Activated naive CD4-positive, alpha-beta T cell treated with anti-CD3 and anti-CD28 coated beads, Interleukin-2, amount 50 U/mL, for 24 hours (primary cell): ENCODE results near the gene OTUD1.

Experiments used
- H3K27ac Mint-ChIP-seq: one replicate; pipeline ENCODE4 v1.8.0; 2021; ENCODE audit warnings: mild to moderate bottlenecking, mixed read lengths
- H3K27me3 Mint-ChIP-seq: one replicate; pipeline ENCODE4 v1.8.0; 2021; ENCODE audit warnings: mixed read lengths
- H3K36me3 Mint-ChIP-seq: one replicate; pipeline ENCODE4 v1.8.0; 2021; ENCODE audit warnings: mixed read lengths
- H3K4me1 Mint-ChIP-seq: one replicate; pipeline ENCODE4 v1.8.0; 2021; ENCODE audit warnings: mixed read lengths
- H3K4me3 Mint-ChIP-seq: one replicate; pipeline ENCODE4 v1.8.0; 2021; ENCODE audit warnings: mild to moderate bottlenecking, mixed read lengths
- H3K9me3 Mint-ChIP-seq: one replicate; pipeline ENCODE4 v1.8.0; 2021; ENCODE audit warnings: mixed read lengths

Gene OTUD1

GRCh38 chr10:23413629-23414089, 25.2 kb upstream of the OTUD1 start:
- Mint-ChIP-seq H3K36me3 (no peaks in the 10 kb centered on the region), H3K27ac (no peak overlapping the region), H3K4me3 (no peak overlapping the region)

DNA sequence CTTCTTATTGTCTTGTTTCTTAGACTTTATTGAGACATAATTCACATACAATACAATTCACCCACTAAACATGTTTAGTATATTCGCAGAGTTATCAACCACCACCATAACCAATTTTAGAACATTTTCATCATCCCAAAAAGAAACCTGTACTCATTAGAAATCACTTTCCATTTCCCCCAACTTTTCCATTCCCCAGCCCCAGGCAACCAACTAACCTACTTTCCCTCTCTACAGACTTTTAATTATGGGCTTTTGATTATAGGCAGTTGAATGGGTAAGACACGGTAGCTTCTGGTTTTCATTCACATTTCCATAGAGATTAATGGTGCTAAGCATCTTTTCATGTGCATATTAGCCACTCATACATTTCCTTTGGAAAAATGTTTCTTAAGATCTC, 24.2 kb upstream of the OTUD1 start:
- H3K27me3 Mint-ChIP-seq = no peaks in the 10 kb centered on the region
- peaks cover 15% of the 10 kb centered on the region for H3K4me1 Mint-ChIP-seq
- H3K36me3 Mint-ChIP-seq = no peaks in the 10 kb centered on the region
- H3K4me3 Mint-ChIP-seq = no peak overlapping the region
- no peaks in the 10 kb centered on the region for H3K9me3 Mint-ChIP-seq
- no peak overlapping the region for H3K27ac Mint-ChIP-seq

More at GRCh38 chr10:23413629-23414089, 25.2 kb upstream of the OTUD1 start:
- Mint-ChIP-seq H3K4me1 (peaks cover 15% of the 10 kb centered on the region), H3K9me3 (no peaks in the 10 kb centered on the region), H3K27me3 (no peaks in the 10 kb centered on the region)

- no peak overlapping the region for H3K27ac Mint-ChIP-seq
- no peak overlapping the region for H3K4me3 Mint-ChIP-seq
- no peaks in the 10 kb centered on the region for H3K27me3 Mint-ChIP-seq
- H3K36me3 Mint-ChIP-seq = no peaks in the 10 kb centered on the region
- no peaks in the 10 kb centered on the region for H3K9me3 Mint-ChIP-seq
- peaks cover 11% of the 10 kb centered on the region for H3K4me1 Mint-ChIP-seq
These were observed 21.6 kb upstream of the OTUD1 start for GRCh38 chr10:23417254-23417653.

DNA sequence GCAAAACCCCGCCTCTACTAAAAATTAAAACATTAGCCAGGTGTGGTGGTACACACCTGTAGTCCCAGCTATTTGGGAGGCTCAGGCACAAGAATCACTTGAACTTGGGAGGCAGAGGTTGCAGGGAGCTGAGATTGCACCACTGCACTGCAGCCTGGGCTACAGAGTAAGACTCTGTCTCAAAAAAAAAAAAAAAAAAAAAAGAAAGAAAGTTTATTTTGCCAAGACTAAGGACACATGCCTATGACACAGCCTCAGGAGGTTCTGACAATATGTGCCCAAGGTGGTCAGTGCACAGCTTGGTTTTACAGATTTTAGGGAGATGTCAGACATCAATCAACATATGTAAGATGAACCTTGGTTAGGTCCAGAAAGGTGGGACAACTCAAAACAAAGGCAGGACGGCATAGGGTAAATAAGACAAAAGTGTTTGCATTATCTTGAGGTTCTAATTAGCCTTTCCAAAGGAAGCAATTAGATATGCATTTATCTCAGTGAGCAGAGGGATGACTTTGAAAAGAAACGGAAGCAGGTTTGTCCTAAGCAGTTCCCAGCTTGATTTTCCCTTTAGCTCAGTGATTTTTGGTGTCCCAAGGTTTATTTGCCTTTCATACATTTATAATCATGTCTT, 20.7 kb upstream of the OTUD1 start:
- Mint-ChIP-seq H3K9me3 (no peaks in the 10 kb centered on the region), H3K4me3 (no peak overlapping the region), H3K27ac (no peak overlapping the region), H3K4me1 (peaks cover 4% of the 10 kb centered on the region), H3K27me3 (no peaks in the 10 kb centered on the region), H3K36me3 (no peaks in the 10 kb centered on the region)

- Mint-ChIP-seq H3K36me3 (no peaks in the 10 kb centered on the region), H3K27ac (no peak overlapping the region), H3K27me3 (no peaks in the 10 kb centered on the region), H3K9me3 (no peaks in the 10 kb centered on the region), H3K4me3 (no peak overlapping the region), H3K4me1 (no peaks in the 10 kb centered on the region)
These were observed 19.7 kb upstream of the OTUD1 start for GRCh38 chr10:23419201-23419600.

DNA sequence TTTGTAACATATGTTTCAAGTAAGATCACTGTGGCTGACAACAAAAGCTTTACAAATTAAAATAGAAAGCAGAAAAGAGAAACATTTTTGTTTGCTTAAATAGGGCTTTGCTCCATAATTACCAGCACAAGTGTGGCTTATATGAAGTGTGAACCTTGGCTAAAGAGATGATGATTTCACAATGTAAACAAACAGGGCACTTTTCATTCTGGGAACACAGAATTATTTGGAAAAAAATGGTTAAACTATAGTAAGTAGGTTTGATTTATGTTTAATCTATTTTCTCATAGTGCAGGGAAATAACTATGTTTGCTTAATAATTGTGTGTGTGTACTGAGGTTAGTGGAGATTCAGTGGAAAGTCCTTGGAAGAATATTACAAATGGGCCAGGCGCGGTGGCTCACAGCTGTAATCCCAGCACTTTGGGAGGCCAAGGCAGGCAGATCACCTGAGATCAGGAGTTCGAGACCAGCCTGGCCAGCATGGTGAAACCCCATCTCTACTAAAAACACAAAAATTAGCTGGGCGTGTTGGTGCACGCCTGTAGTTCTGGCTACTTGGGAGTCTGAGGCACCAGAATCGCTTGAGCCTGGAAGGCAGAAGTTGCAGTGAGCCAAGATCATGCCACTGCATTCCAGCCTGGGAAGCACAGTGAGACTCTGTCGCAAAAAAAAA, 19.1 kb upstream of the OTUD1 start:
- no peaks in the 10 kb centered on the region for H3K4me1 Mint-ChIP-seq

DNA sequence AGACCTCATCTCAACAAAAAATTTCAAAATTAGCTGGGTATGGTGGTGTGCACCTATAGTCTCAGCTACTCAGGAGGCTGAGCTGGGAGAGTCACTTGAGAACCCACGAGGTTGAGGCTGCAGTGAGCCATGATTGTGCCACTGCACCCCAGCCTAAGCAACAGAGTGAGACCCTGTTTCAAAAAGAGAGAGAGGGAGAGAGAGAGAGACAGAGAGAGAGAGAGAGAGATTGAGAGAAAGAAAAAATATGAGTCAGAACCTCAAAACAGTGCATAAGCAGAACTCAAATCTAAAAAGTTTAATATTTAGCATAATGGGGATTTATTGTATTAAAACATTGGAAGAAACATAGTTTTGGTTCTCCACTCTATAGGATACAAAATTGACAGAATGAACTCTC, 17.5 kb upstream of the OTUD1 start:
- no peaks in the 10 kb centered on the region for H3K36me3 Mint-ChIP-seq
- no peaks in the 10 kb centered on the region for H3K9me3 Mint-ChIP-seq
- H3K4me1 Mint-ChIP-seq = no peaks in the 10 kb centered on the region
- H3K27ac Mint-ChIP-seq = no peak overlapping the region
- H3K27me3 Mint-ChIP-seq = no peaks in the 10 kb centered on the region
- H3K4me3 Mint-ChIP-seq = peak overlapping the region; percentile 6

More for the DNA sequence above, 19.1 kb upstream of the OTUD1 start:
- Mint-ChIP-seq H3K27me3 (no peaks in the 10 kb centered on the region), H3K9me3 (no peaks in the 10 kb centered on the region), H3K36me3 (no peaks in the 10 kb centered on the region), H3K4me3 (no peak overlapping the region), H3K27ac (no peak overlapping the region)

- H3K9me3 Mint-ChIP-seq = no peaks in the 10 kb centered on the region
- no peaks in the 10 kb centered on the region for H3K4me1 Mint-ChIP-seq
- H3K27ac Mint-ChIP-seq = no peak overlapping the region
- H3K27me3 Mint-ChIP-seq = no peaks in the 10 kb centered on the region
- no peak overlapping the region for H3K4me3 Mint-ChIP-seq
- no peaks in the 10 kb centered on the region for H3K36me3 Mint-ChIP-seq
These were observed 16.9 kb upstream of the OTUD1 start for GRCh38 chr10:23422003-23422411.

DNA sequence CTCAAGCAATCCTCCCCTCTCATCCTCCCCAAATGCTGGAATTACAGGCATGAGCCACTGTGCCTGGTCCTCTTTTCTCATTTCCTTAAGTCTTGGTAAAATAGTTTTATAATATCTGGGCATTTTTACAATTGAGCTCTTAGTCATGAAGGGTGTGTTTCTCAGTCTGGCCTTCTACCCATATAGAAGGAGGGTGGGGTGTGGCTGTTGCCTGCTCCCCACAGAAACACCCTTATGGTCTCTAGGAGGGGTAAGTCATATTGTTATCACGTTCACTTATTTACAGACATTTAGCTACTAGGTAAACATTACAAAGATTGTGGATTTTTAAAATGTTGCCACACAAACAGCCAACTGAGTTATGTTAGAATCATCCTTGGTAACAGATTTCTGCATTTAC, 6.7 kb upstream of the OTUD1 start:
- Mint-ChIP-seq H3K9me3 (no peaks in the 10 kb centered on the region), H3K4me3 (no peak overlapping the region), H3K27me3 (no peaks in the 10 kb centered on the region), H3K4me1 (no peaks in the 10 kb centered on the region), H3K36me3 (no peaks in the 10 kb centered on the region), H3K27ac (no peak overlapping the region)

GRCh38 chr10:23432639-23433038, 6.2 kb upstream of the OTUD1 start:
- no peaks in the 10 kb centered on the region for H3K9me3 Mint-ChIP-seq
- no peak overlapping the region for H3K27ac Mint-ChIP-seq
- no peak overlapping the region for H3K4me3 Mint-ChIP-seq
- H3K36me3 Mint-ChIP-seq = no peaks in the 10 kb centered on the region
- peaks cover under 1% of the 10 kb centered on the region for H3K4me1 Mint-ChIP-seq
- H3K27me3 Mint-ChIP-seq = no peaks in the 10 kb centered on the region

DNA sequence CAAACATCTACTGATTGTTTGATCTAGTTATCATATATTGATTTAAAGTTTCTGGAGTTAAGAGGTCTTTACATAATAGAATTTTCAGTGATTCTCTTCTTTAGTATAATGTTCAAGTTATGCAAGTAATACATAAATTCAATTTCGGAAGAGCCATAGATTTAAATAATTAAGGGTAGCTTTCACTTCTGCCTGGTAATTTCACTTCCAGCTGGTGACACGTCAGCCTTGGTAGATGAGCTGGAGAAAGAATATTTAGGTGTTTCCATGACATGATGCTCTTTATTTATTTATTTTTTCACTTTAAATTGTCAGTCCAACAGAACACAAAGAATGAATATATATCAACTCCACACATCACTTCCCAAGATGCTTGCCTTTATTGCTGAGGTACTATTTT, 5.2 kb upstream of the OTUD1 start:
- Mint-ChIP-seq H3K4me3 (no peak overlapping the region), H3K4me1 (peaks cover 6% of the 10 kb centered on the region), H3K9me3 (no peaks in the 10 kb centered on the region), H3K27me3 (no peaks in the 10 kb centered on the region), H3K36me3 (no peaks in the 10 kb centered on the region), H3K27ac (no peak overlapping the region)

DNA sequence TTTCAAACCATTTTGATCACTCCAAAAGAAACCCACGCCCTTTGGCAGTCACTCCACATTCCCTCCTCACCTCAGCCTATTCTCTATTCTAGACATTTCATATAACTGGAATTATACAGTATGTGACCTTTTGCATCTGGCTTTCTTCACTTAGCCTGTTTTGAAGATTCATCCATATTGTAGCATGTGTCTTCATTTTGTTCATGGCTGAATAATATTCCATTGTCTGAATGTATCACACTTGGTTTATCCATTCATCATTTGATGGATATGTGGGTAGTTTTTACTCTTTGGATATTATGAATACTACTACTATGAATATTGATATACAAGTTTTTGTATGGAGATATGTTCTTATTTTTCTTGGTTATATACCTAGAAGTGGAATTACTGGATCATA, 3.5 kb upstream of the OTUD1 start:
- no peaks in the 10 kb centered on the region for H3K27me3 Mint-ChIP-seq
- no peak overlapping the region for H3K27ac Mint-ChIP-seq
- peaks cover 1% of the 10 kb centered on the region for H3K36me3 Mint-ChIP-seq
- no peak overlapping the region for H3K4me3 Mint-ChIP-seq
- peaks cover 8% of the 10 kb centered on the region for H3K4me1 Mint-ChIP-seq
- H3K9me3 Mint-ChIP-seq = no peaks in the 10 kb centered on the region

- Mint-ChIP-seq H3K4me1 (peaks cover 24% of the 10 kb centered on the region), H3K27ac (peak overlapping the region; percentile 65), H3K27me3 (no peaks in the 10 kb centered on the region), H3K9me3 (no peaks in the 10 kb centered on the region), H3K36me3 (peaks cover 8% of the 10 kb centered on the region), H3K4me3 (no peak overlapping the region)
These were observed 1.9 kb upstream of the OTUD1 start for GRCh38 chr10:23436983-23437382.

GRCh38 chr10:23437963-23438546, 820 bp upstream of the OTUD1 start:
- H3K27me3 Mint-ChIP-seq = no peaks in the 10 kb centered on the region
- H3K27ac Mint-ChIP-seq = peak overlapping the region; percentile 88
- H3K4me1 Mint-ChIP-seq = peaks cover 35% of the 10 kb centered on the region
- H3K9me3 Mint-ChIP-seq = no peaks in the 10 kb centered on the region
- peak overlapping the region; percentile 80 for H3K4me3 Mint-ChIP-seq
- peaks cover 8% of the 10 kb centered on the region for H3K36me3 Mint-ChIP-seq

DNA sequence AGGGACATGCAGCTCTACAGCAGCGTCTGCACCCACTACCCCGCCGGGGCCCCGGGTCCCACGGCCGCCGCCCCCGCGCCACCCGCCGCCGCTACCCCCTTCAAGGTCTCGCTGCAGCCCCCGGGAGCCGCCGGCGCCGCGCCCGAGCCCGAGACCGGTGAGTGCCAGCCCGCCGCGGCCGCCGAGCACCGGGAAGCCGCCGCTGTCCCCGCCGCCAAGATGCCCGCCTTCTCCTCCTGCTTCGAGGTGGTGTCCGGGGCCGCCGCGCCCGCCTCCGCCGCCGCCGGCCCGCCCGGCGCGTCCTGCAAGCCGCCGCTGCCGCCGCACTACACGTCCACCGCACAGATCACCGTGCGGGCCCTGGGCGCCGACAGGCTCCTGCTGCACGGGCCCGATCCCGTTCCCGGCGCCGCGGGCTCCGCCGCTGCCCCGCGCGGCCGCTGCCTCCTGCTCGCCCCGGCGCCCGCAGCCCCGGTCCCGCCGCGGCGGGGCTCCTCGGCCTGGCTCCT, 631 bp downstream of the OTUD1 start:
- Mint-ChIP-seq H3K4me1 (peaks cover 43% of the 10 kb centered on the region), H3K36me3 (peaks cover 10% of the 10 kb centered on the region), H3K9me3 (no peaks in the 10 kb centered on the region), H3K4me3 (peak overlapping the region; percentile 44), H3K27me3 (no peaks in the 10 kb centered on the region), H3K27ac (no peak overlapping the region)
